CD4-positive, alpha-beta T cell treated with Interleukin-1 beta for 1 hour (primary cell): ENCODE results near the gene FAM200A.
"Not testable (repeated sequence)": the region's sequence is repeated elsewhere in the genome, so short reads cannot be mapped to it uniquely, and the experiment has no call there.

Source experiments
- DNase-seq, 2 donors: peaks; one replicate each; pipeline ENCODE4 v3.0.0-alpha.2; 2020 to 2022

Gene FAM200A

GRCh38 chr7:99551767-99552463 lies at the start of gene FAM200A:
Gene FAM200A, minus strand, starts transcription at chr7:99552114. Its CDS starts 3,707 bp downstream, at chr7:99548407.
- DNase-seq, result peak; percentile 88 to 89

- DNase-seq, result no peak
Measured at GRCh38 chr7:99599836-99600235, 47.9 kb upstream of the FAM200A start.

- DNase-seq, result no peak
Measured at GRCh38 chr7:99597762-99598501, 46.0 kb upstream of the FAM200A start, which contains the start of gene TMEM225B. Gene TMEM225B, plus strand, starts transcription at chr7:99598267. Its CDS starts 6,122 bp downstream, at chr7:99604389.

GRCh38 chr7:99596408-99596955 lies 44.6 kb upstream of the FAM200A start:
- no peak for DNase-seq

- no peak for DNase-seq
Measured at GRCh38 chr7:99594948-99595745, 43.2 kb upstream of the FAM200A start.

GRCh38 chr7:99588868-99589267 lies 37.0 kb upstream of the FAM200A start:
- DNase-seq, result no peak

GRCh38 chr7:99580778-99581332 lies 28.9 kb upstream of the FAM200A start:
- not testable (repeated sequence) for DNase-seq

GRCh38 chr7:99579956-99580777 lies 28.3 kb upstream of the FAM200A start:
- DNase-seq, result peak; percentile 50 to 51

GRCh38 chr7:99579281-99579955 lies 27.5 kb upstream of the FAM200A start:
- no peak for DNase-seq

GRCh38 chr7:99576251-99576650 lies 24.3 kb upstream of the FAM200A start:
- no peak for DNase-seq

GRCh38 chr7:99573257-99573656 lies 21.3 kb upstream of the FAM200A start:
- no peak for DNase-seq

- no peak for DNase-seq
Measured at GRCh38 chr7:99571768-99572167, 19.9 kb upstream of the FAM200A start.

- not testable (repeated sequence) for DNase-seq
Measured at GRCh38 chr7:99568770-99569169, 16.9 kb upstream of the FAM200A start.

- no peak for DNase-seq
Measured at GRCh38 chr7:99563650-99564049, 11.7 kb upstream of the FAM200A start.

- no peak for DNase-seq
Measured at GRCh38 chr7:99562832-99563231, 10.9 kb upstream of the FAM200A start.

GRCh38 chr7:99562114-99562784 lies 10.3 kb upstream of the FAM200A start:
- DNase-seq, result no peak

- DNase-seq, result no peak
Measured at GRCh38 chr7:99561737-99562051, 9.8 kb upstream of the FAM200A start.

GRCh38 chr7:99560834-99561736 lies 9.2 kb upstream of the FAM200A start:
- no peak for DNase-seq

- DNase-seq, result peak in 1 of 2 donors; percentile 10
Measured at GRCh38 chr7:99559175-99559915, 7.4 kb upstream of the FAM200A start.
